Measurements from ENCODE around the gene GPR26.
"Not testable (repeated sequence)": the region's sequence is repeated elsewhere in the genome, so short reads cannot be mapped to it uniquely, and the experiment has no call there.

GPR26 gene

GRCh38 chr10:123722351-123722750 lies 56.2 kb downstream of the GPR26 start:
- CTCF ChIA-PET: no interaction called here
- no peak for DNase-seq (ENCODE audit: extremely low spot score)
- TF ChIP-seq, protein P1, sequence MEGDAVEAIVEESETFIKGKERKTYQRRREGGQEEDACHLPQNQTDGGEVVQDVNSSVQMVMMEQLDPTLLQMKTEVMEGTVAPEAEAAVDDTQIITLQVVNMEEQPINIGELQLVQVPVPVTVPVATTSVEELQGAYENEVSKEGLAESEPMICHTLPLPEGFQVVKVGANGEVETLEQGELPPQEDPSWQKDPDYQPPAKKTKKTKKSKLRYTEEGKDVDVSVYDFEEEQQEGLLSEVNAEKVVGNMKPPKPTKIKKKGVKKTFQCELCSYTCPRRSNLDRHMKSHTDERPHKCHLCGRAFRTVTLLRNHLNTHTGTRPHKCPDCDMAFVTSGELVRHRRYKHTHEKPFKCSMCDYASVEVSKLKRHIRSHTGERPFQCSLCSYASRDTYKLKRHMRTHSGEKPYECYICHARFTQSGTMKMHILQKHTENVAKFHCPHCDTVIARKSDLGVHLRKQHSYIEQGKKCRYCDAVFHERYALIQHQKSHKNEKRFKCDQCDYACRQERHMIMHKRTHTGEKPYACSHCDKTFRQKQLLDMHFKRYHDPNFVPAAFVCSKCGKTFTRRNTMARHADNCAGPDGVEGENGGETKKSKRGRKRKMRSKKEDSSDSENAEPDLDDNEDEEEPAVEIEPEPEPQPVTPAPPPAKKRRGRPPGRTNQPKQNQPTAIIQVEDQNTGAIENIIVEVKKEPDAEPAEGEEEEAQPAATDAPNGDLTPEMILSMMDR (IDR thresholded peaks at IDR 0.05; ENCODE audit: control extremely low read depth, extremely low read depth, low read depth, missing control alignments): no peak
- POLR2A ChIA-PET: no interaction called here

DNA sequence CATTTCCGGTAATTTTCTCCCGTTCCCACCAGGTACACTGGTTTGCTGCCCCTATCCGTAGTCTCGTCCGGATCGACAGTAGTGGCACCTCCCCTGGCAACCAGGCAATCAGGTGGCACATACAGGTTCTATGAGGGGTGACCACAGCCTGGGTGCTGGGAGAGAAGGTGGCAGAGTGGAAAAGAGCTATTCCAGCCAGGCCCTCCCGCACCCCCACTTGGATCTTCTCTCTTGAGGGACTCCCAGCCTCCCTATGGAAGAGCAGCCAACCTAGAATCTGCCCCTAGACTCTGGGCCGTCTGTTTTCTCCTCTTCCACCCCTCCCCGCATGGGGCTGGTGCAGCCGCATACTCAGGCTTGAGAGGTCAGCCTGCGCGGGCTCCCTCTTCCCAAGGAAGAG lies 58.6 kb downstream of the GPR26 start:
- TF ChIP-seq, protein P1 (IDR thresholded peaks at IDR 0.05; ENCODE audit: control extremely low read depth, extremely low read depth, low read depth, missing control alignments): no peak
- CTCF ChIA-PET: no interaction called here
- DNase-seq (ENCODE audit: extremely low spot score): no peak
- POLR2A ChIA-PET: no interaction called here

- TF ChIP-seq, protein P1 (IDR thresholded peaks at IDR 0.05; ENCODE audit: control extremely low read depth, extremely low read depth, low read depth, missing control alignments): no peak
- CTCF ChIA-PET: no interaction called here
- POLR2A ChIA-PET: no interaction called here
- DNase-seq (ENCODE audit: extremely low spot score): no peak
These were observed 60.2 kb downstream of the GPR26 start for GRCh38 chr10:123726381-123726780.

GRCh38 chr10:123726836-123727235 lies 60.7 kb downstream of the GPR26 start:
- TF ChIP-seq, protein P1 (IDR thresholded peaks at IDR 0.05; ENCODE audit: control extremely low read depth, extremely low read depth, low read depth, missing control alignments): no peak
- CTCF ChIA-PET: no interaction called here
- POLR2A ChIA-PET: no interaction called here

DNA sequence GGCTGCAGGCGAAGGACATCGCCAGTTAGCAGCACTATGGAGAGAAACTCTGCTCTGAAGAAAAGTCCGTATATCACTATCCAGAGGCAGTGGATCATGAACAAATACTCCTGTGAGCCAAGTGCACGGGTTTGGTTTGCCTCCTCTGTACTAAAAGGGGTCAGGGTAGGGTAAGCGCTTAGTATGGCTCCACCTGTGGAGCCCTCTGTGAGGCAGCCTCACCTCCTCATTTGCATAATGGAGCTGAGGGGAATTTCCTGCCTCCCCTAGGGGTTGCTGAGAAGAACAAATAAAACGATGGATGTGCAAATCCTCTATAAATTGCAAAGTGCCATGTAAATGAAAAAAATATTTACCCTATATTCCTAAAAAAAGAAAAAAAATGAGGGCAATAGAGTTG lies 63.4 kb downstream of the GPR26 start:
- ChIA-PET CTCF (interaction anchor here (1.2 kb wide), 1 partner anchor 13 kb away, joined by 3 read pairs; no protein-coding TSS in a partner anchor), POLR2A (no interaction called here)
- TF ChIP-seq, protein P1 (IDR thresholded peaks at IDR 0.05; ENCODE audit: control extremely low read depth, extremely low read depth, low read depth, missing control alignments): no peak
- no peak for DNase-seq (ENCODE audit: extremely low spot score)

More at GRCh38 chr10:123726836-123727235, 60.7 kb downstream of the GPR26 start:
- no peak for DNase-seq (ENCODE audit: extremely low spot score)

DNA sequence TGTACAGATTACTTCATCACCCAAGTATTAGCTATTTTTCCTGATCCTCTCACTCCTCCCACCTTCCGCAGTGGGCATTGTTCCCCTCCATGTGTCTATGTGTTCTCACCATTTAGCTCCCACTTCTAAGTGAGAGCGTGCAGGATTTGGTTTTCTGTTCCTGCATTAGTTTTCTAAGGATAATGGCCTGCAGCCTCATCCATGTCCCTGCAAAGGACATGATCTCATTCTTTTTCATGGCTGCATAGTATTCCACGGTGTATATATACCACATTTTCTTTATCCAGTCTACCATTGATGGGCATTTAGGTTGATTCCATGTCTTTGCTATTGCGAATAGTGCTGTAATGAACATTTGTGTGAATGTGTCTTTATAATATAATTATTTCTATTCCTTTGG lies 70.8 kb downstream of the GPR26 start:
- DNase-seq (ENCODE audit: extremely low spot score); CTCF ChIA-PET; POLR2A ChIA-PET: not testable (repeated sequence)

DNA sequence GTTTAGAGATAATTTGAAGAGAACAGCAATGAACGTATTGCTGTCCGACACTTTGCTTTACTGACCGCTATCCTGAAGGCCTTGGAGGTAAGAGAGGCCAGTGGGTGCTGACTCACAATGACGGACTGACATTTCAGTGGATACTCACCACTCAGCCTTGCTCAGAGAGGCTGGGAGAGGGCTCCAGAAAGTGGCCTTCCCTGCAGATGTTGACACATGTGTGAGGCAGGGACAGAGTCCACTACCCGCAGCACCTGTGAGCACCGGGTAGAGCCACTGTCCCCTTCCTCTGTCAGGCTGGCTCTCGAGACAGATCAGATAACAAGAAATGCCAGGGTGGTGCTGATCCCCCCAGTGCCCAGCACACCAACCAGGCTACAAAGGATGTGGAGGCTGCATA lies 75.0 kb downstream of the GPR26 start:
- no peak for DNase-seq (ENCODE audit: extremely low spot score)
- ChIA-PET POLR2A (no interaction called here), CTCF (interaction anchor here (0.8 kb wide), 1 partner anchor 226 kb away, joined by 3 read pairs; no protein-coding TSS in a partner anchor)
- TF ChIP-seq, protein P1 (IDR thresholded peaks at IDR 0.05; ENCODE audit: control extremely low read depth, extremely low read depth, low read depth, missing control alignments): no peak

Data from GM10248 (cell line).